PC-3 (cell line): ENCODE results near the gene CATSPER4.

ENCODE experiments used
- CTCF ChIP-seq: fragments of 300-600 bp; sonication (generic); conservative IDR thresholded peaks from 2 replicates; pipeline ENCODE4 v1.5.1; 2017; ENCODE audit warnings: antibody characterized with exemption, low read depth, mild to moderate bottlenecking, low read length
- EZH2 ChIP-seq: fragments of 300-600 bp; sonication (generic); IDR thresholded peaks from one replicate; pipeline ENCODE4 v1.6.1; 2017; ENCODE audit warnings: antibody characterized with exemption, mild to moderate bottlenecking, low read length; ENCODE audit not compliant: unreplicated experiment

DNA sequence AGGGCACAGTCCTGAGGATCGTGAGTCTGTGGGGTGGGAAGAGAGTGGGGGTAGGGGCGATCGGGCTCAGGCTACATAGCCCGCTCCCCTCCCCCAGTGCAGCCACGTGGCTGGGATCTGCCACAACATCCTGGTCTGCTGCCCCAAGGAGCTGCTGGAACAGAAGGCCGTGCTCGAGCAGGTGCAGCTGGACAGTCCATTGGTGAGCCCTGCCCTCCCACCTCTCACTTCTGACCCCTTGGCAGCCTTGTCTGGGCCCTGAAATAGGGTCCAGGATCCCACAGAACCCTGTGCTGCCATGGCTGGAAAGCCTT is 8.1 kb upstream of the CATSPER4 start:
- TF ChIP-seq EZH2 (no peak), CTCF (no peak)
